ENCODE results near the gene VPS45.
A peak's percentile ranks its signal among the peaks of the same experiment; 100 is the strongest.

Gene VPS45

GRCh38 chr1:150161747-150162581, 94.4 kb downstream of the VPS45 start:
- Histone ChIP-seq H3K79me1 (ENCODE audit: low read depth, low read length) (peaks cover 2% of the 10 kb centered on the region), H2BK12ac (ENCODE audit: low read length) (no peak overlapping the region), H3K4me2 (ENCODE audit: insufficient read depth, low read length, poor library complexity, severe bottlenecking) (peak overlapping the region; percentile 36), H2BK120ac (ENCODE audit: low read depth, low read length) (no peak overlapping the region), H2AK5ac (ENCODE audit: low read depth, low read length) (peak overlapping the region; percentile 31), H3K27ac (replicated peaks; ENCODE audit: low read length) (peak overlapping the region; percentile 96), H2AFZ (ENCODE audit: low read length) (peak overlapping the region; percentile 32), H3K18ac (ENCODE audit: low read length) (peak overlapping the region; percentile 80), H3K9ac (ENCODE audit: low read depth, low read length, poor library complexity) (no peak overlapping the region), H3K27me3 (ENCODE audit: control insufficient read depth in 3 of 3, insufficient read depth in 3 of 3, low read depth in 1 of 3, low read length in 3 of 3) (no peaks in the 10 kb centered on the region), H4K8ac (ENCODE audit: low read depth, low read length) (no peak overlapping the region), H3K4ac (ENCODE audit: low read length) (no peak overlapping the region), H2BK5ac (ENCODE audit: low read length) (no peak overlapping the region), H2BK15ac (ENCODE audit: low read length) (peak overlapping the region; percentile 69), H3K4me1 (ENCODE audit: control insufficient read depth in 2 of 2, insufficient read depth in 1 of 2, low read depth in 1 of 2, low read length in 2 of 2) (peaks cover 26 to 27% of the 10 kb centered on the region in 2 donors), H4K91ac (ENCODE audit: low read depth, low read length, poor library complexity) (no peak overlapping the region), H3K14ac (ENCODE audit: low read length) (no peak overlapping the region), H3K36me3 (replicated peaks in 1 of 2; ENCODE audit: control insufficient read depth in 2 of 2, insufficient read depth in 2 of 2, low read length in 2 of 2) (peaks cover 26 to 44% of the 10 kb centered on the region in 2 donors), H3K9me3 (replicated peaks in 1 of 2; ENCODE audit: control insufficient read depth in 2 of 2, insufficient read depth in 1 of 2, low read depth in 1 of 2, low read length in 2 of 2) (no peaks in the 10 kb centered on the region), H3K23ac (ENCODE audit: low read depth, low read length, poor library complexity) (no peak overlapping the region), H3K4me3 (ENCODE audit: low read length in 2 of 2) (no peak overlapping the region)
- no peak for DNase-seq (ENCODE audit: low spot score)
- no CpG with 5 or more reads among the region's 9 CpGs for WGBS, 2 donors (ENCODE audit: extremely low coverage in 2 of 2, insufficient read length in 2 of 2, insufficient replicate concordance in 1 of 2)

DNA sequence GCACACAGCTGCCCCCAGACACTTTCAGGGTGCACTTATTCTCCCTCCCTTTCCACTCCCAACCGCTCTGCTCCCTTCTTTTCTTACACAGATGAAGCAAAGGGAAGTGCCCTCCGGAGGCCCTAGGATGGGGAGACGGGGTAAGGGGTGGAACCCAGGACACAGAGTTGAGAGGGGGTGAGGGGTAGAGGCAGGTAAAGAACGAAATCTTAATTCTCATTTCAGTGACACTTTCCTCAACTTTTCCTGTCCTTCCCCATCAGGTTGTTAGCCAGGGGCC, 94.9 kb downstream of the VPS45 start:
- Histone ChIP-seq H3K14ac (ENCODE audit: low read length) (no peak overlapping the region), H2AK5ac (ENCODE audit: low read depth, low read length) (peak overlapping the region; percentile 31), H3K27ac (replicated peaks; ENCODE audit: low read length) (peak overlapping the region; percentile 96), H2BK120ac (ENCODE audit: low read depth, low read length) (no peak overlapping the region), H2BK12ac (ENCODE audit: low read length) (no peak overlapping the region), H3K79me1 (ENCODE audit: low read depth, low read length) (peaks cover 2% of the 10 kb centered on the region), H3K4me1 (ENCODE audit: control insufficient read depth in 2 of 2, insufficient read depth in 1 of 2, low read depth in 1 of 2, low read length in 2 of 2) (peaks cover 26 to 27% of the 10 kb centered on the region in 2 donors), H3K36me3 (replicated peaks in 1 of 2; ENCODE audit: control insufficient read depth in 2 of 2, insufficient read depth in 2 of 2, low read length in 2 of 2) (peaks cover 20 to 38% of the 10 kb centered on the region in 2 donors), H2BK5ac (ENCODE audit: low read length) (no peak overlapping the region), H3K4ac (ENCODE audit: low read length) (no peak overlapping the region), H3K27me3 (ENCODE audit: control insufficient read depth in 3 of 3, insufficient read depth in 3 of 3, low read depth in 1 of 3, low read length in 3 of 3) (no peaks in the 10 kb centered on the region), H3K18ac (ENCODE audit: low read length) (peak overlapping the region; percentile 80), H3K9me3 (replicated peaks in 1 of 2; ENCODE audit: control insufficient read depth in 2 of 2, insufficient read depth in 1 of 2, low read depth in 1 of 2, low read length in 2 of 2) (no peaks in the 10 kb centered on the region), H4K91ac (ENCODE audit: low read depth, low read length, poor library complexity) (no peak overlapping the region), H2AFZ (ENCODE audit: low read length) (peak overlapping the region; percentile 32), H3K9ac (ENCODE audit: low read depth, low read length, poor library complexity) (no peak overlapping the region), H3K4me3 (ENCODE audit: low read length in 2 of 2) (peak overlapping the region in 1 of 2 donors; percentile 16), H3K23ac (ENCODE audit: low read depth, low read length, poor library complexity) (no peak overlapping the region), H3K4me2 (ENCODE audit: insufficient read depth, low read length, poor library complexity, severe bottlenecking) (peak overlapping the region; percentile 36), H2BK15ac (ENCODE audit: low read length) (peak overlapping the region; percentile 69), H4K8ac (ENCODE audit: low read depth, low read length) (no peak overlapping the region)
- no CpG with 5 or more reads among the region's 4 CpGs for WGBS, 2 donors (ENCODE audit: extremely low coverage in 2 of 2, insufficient read length in 2 of 2, insufficient replicate concordance in 1 of 2)
- DNase-seq (ENCODE audit: low spot score), result no peak

- H3K36me3 ChIP-seq (replicated peaks in 1 of 2; ENCODE audit: control insufficient read depth in 2 of 2, insufficient read depth in 2 of 2, low read length in 2 of 2), result peaks cover 16 to 33% of the 10 kb centered on the region in 2 donors
- no CpG with 5 or more reads among the region's 14 CpGs for WGBS, 2 donors (ENCODE audit: extremely low coverage in 2 of 2, insufficient read length in 2 of 2, insufficient replicate concordance in 1 of 2)
- peaks cover 26 to 27% of the 10 kb centered on the region in 2 donors for H3K4me1 ChIP-seq (ENCODE audit: control insufficient read depth in 2 of 2, insufficient read depth in 1 of 2, low read depth in 1 of 2, low read length in 2 of 2)
- H3K4ac ChIP-seq (ENCODE audit: low read length), result no peak overlapping the region
- no peaks in the 10 kb centered on the region for H3K27me3 ChIP-seq (ENCODE audit: control insufficient read depth in 3 of 3, insufficient read depth in 3 of 3, low read depth in 1 of 3, low read length in 3 of 3)
- peak overlapping the region; percentile 69 for H2BK15ac ChIP-seq (ENCODE audit: low read length)
- H3K27ac ChIP-seq (replicated peaks; ENCODE audit: low read length), result peak overlapping the region; percentile 96
- H2BK120ac ChIP-seq (ENCODE audit: low read depth, low read length), result no peak overlapping the region
- peak overlapping the region; percentile 32 for H2AFZ ChIP-seq (ENCODE audit: low read length)
- no peak overlapping the region for H2BK12ac ChIP-seq (ENCODE audit: low read length)
- no peaks in the 10 kb centered on the region for H3K9me3 ChIP-seq (replicated peaks in 1 of 2; ENCODE audit: control insufficient read depth in 2 of 2, insufficient read depth in 1 of 2, low read depth in 1 of 2, low read length in 2 of 2)
- H3K23ac ChIP-seq (ENCODE audit: low read depth, low read length, poor library complexity), result no peak overlapping the region
- DNase-seq (ENCODE audit: low spot score), result peak; percentile 83
- H3K4me3 ChIP-seq (ENCODE audit: low read length in 2 of 2), result peak overlapping the region in 1 of 2 donors; percentile 16
- H2AK5ac ChIP-seq (ENCODE audit: low read depth, low read length), result peak overlapping the region; percentile 31
- peak overlapping the region; percentile 36 for H3K4me2 ChIP-seq (ENCODE audit: insufficient read depth, low read length, poor library complexity, severe bottlenecking)
- H4K8ac ChIP-seq (ENCODE audit: low read depth, low read length), result no peak overlapping the region
- H2BK5ac ChIP-seq (ENCODE audit: low read length), result no peak overlapping the region
- H3K18ac ChIP-seq (ENCODE audit: low read length), result peak overlapping the region; percentile 80
- no peak overlapping the region for H3K14ac ChIP-seq (ENCODE audit: low read length)
- peaks cover 2% of the 10 kb centered on the region for H3K79me1 ChIP-seq (ENCODE audit: low read depth, low read length)
- H4K91ac ChIP-seq (ENCODE audit: low read depth, low read length, poor library complexity), result no peak overlapping the region
- no peak overlapping the region for H3K9ac ChIP-seq (ENCODE audit: low read depth, low read length, poor library complexity)
Measured at GRCh38 chr1:150162862-150163706, 95.5 kb downstream of the VPS45 start.

DNA sequence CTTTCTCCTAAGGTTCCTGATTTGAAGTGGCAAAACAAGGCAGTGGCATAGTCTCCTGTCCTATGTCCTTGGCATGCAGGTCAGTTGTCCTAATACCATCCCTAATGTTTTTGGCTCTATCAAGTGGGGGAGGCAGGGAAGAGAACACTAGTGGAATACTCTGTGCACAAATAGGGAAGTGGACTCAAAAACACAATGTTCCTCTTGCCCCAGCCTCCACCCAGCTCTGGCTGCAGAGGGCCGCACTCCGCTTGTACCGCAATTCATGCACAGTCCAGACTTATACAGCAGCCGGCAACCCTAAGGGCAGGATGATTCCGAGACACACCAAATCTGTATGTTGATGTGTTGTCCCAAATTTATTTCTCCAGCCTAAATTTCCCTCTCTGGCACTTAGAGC, 96.6 kb downstream of the VPS45 start:
- no peak overlapping the region for H3K9ac ChIP-seq (ENCODE audit: low read depth, low read length, poor library complexity)
- H3K4ac ChIP-seq (ENCODE audit: low read length), result no peak overlapping the region
- no peak overlapping the region for H3K23ac ChIP-seq (ENCODE audit: low read depth, low read length, poor library complexity)
- peaks cover 26 to 27% of the 10 kb centered on the region in 2 donors for H3K4me1 ChIP-seq (ENCODE audit: control insufficient read depth in 2 of 2, insufficient read depth in 1 of 2, low read depth in 1 of 2, low read length in 2 of 2)
- H4K91ac ChIP-seq (ENCODE audit: low read depth, low read length, poor library complexity), result no peak overlapping the region
- H3K4me2 ChIP-seq (ENCODE audit: insufficient read depth, low read length, poor library complexity, severe bottlenecking), result no peak overlapping the region
- no peak overlapping the region for H3K27ac ChIP-seq (replicated peaks; ENCODE audit: low read length)
- no peak overlapping the region for H2BK120ac ChIP-seq (ENCODE audit: low read depth, low read length)
- H2BK15ac ChIP-seq (ENCODE audit: low read length), result no peak overlapping the region
- H3K18ac ChIP-seq (ENCODE audit: low read length), result no peak overlapping the region
- H4K8ac ChIP-seq (ENCODE audit: low read depth, low read length), result no peak overlapping the region
- no peak for DNase-seq (ENCODE audit: low spot score)
- peaks cover 9 to 21% of the 10 kb centered on the region in 2 donors for H3K36me3 ChIP-seq (replicated peaks in 1 of 2; ENCODE audit: control insufficient read depth in 2 of 2, insufficient read depth in 2 of 2, low read length in 2 of 2)
- no peaks in the 10 kb centered on the region for H3K9me3 ChIP-seq (replicated peaks in 1 of 2; ENCODE audit: control insufficient read depth in 2 of 2, insufficient read depth in 1 of 2, low read depth in 1 of 2, low read length in 2 of 2)
- no peaks in the 10 kb centered on the region for H3K27me3 ChIP-seq (ENCODE audit: control insufficient read depth in 3 of 3, insufficient read depth in 3 of 3, low read depth in 1 of 3, low read length in 3 of 3)
- no peak overlapping the region for H2BK12ac ChIP-seq (ENCODE audit: low read length)
- no peak overlapping the region for H2BK5ac ChIP-seq (ENCODE audit: low read length)
- no peak overlapping the region for H3K4me3 ChIP-seq (ENCODE audit: low read length in 2 of 2)
- H2AFZ ChIP-seq (ENCODE audit: low read length), result no peak overlapping the region
- H3K79me1 ChIP-seq (ENCODE audit: low read depth, low read length), result peaks cover 2% of the 10 kb centered on the region
- no peak overlapping the region for H3K14ac ChIP-seq (ENCODE audit: low read length)
- no CpG with 5 or more reads among the region's 5 CpGs for WGBS, 2 donors (ENCODE audit: extremely low coverage in 2 of 2, insufficient read length in 2 of 2, insufficient replicate concordance in 1 of 2)
- H2AK5ac ChIP-seq (ENCODE audit: low read depth, low read length), result peak overlapping the region; percentile 63
